Osteocyte (in vitro differentiated cells): ENCODE data around the gene MOV10L1. TPM values are rescaled to one million over a fixed set of nuclear protein-coding genes. Genes with fewer than 3 reads are reported as not detected.

Source experiments
- DNase-seq: peaks from one replicate; pipeline ENCODE4 v3.0.0; 2021; ENCODE audit warnings: mixed read lengths; ENCODE audit not compliant: unreplicated experiment; ENCODE audit errors: extremely low spot score
- H3K27ac Mint-ChIP-seq: one replicate; pipeline ENCODE4 v1.8.0; 2021; ENCODE audit warnings: mild to moderate bottlenecking, mixed read lengths; ENCODE audit not compliant: unreplicated experiment
- H3K27me3 Mint-ChIP-seq: one replicate; pipeline ENCODE4 v1.8.0; 2021; ENCODE audit warnings: mixed read lengths; ENCODE audit not compliant: unreplicated experiment
- H3K36me3 Mint-ChIP-seq: one replicate; pipeline ENCODE4 v1.8.0; 2021; ENCODE audit warnings: mixed read lengths; ENCODE audit not compliant: unreplicated experiment
- H3K4me1 Mint-ChIP-seq: one replicate; pipeline ENCODE4 v1.8.0; 2021; ENCODE audit warnings: mixed read lengths; ENCODE audit not compliant: unreplicated experiment
- H3K4me3 Mint-ChIP-seq: one replicate; pipeline ENCODE4 v1.8.0; 2021; ENCODE audit warnings: mild to moderate bottlenecking, moderate library complexity, mixed read lengths; ENCODE audit not compliant: unreplicated experiment
- H3K9me3 Mint-ChIP-seq: one replicate; pipeline ENCODE4 v1.8.0; 2021; ENCODE audit warnings: mixed read lengths; ENCODE audit not compliant: unreplicated experiment
- CTCF ChIP-seq: fragments of 200-600 bp; sonication (generic); IDR thresholded peaks from 2 replicates; pipeline ENCODE4 v1.5.0; 2021; ENCODE audit warnings: antibody characterized with exemption, mild to moderate bottlenecking, moderate library complexity
- total RNA-seq: library from RNA; stranded (reverse); gene quantifications from 2 replicates; pipeline ENCODE4 v1.2.1, GENCODE V29; 2021

Gene MOV10L1
- total RNA-seq, 1 donor from 2014 or later = 1.4 TPM

GRCh38 chr22:50184902-50185374 is 95.1 kb downstream of the MOV10L1 start:
- no peak for DNase-seq
- Mint-ChIP-seq H3K27ac (no peak overlapping the region), H3K4me3 (no peak overlapping the region), H3K36me3 (no peaks in the 10 kb centered on the region), H3K9me3 (no peaks in the 10 kb centered on the region), H3K27me3 (no peaks in the 10 kb centered on the region), H3K4me1 (peaks cover 21% of the 10 kb centered on the region)
- no peak for TF ChIP-seq CTCF

- peak within 1 kb of the TSS; percentile 84 for H3K27ac Mint-ChIP-seq
- H3K27me3 Mint-ChIP-seq = no peaks in the 10 kb centered on the region
- no peak for TF ChIP-seq CTCF
- peak; percentile 96 for DNase-seq
- H3K36me3 Mint-ChIP-seq = no peaks in the 10 kb centered on the region
- H3K4me3 Mint-ChIP-seq = peak within 1 kb of the TSS; percentile 90
- H3K4me1 Mint-ChIP-seq = peaks cover 23% of the 10 kb centered on the region
- H3K9me3 Mint-ChIP-seq = no peaks in the 10 kb centered on the region
These were observed 95.7 kb downstream of the MOV10L1 start, which contains the start of gene TRABD for GRCh38 chr22:50185375-50186087. TRABD (plus strand) TSS chr22:50185913; CDS start chr22:50193061, 7,148 bp downstream.

- H3K27ac Mint-ChIP-seq = peak overlapping the region; percentile 84
- H3K27me3 Mint-ChIP-seq = no peaks in the 10 kb centered on the region
- no peak for DNase-seq
- H3K9me3 Mint-ChIP-seq = no peaks in the 10 kb centered on the region
- peak overlapping the region; percentile 90 for H3K4me3 Mint-ChIP-seq
- no peak for TF ChIP-seq CTCF
- peaks cover 25% of the 10 kb centered on the region for H3K4me1 Mint-ChIP-seq
- no peaks in the 10 kb centered on the region for H3K36me3 Mint-ChIP-seq
These were observed 96.4 kb downstream of the MOV10L1 start for GRCh38 chr22:50186181-50186714.

- no peaks in the 10 kb centered on the region for H3K36me3 Mint-ChIP-seq
- no peaks in the 10 kb centered on the region for H3K9me3 Mint-ChIP-seq
- H3K27ac Mint-ChIP-seq = peak overlapping the region; percentile 84
- peak overlapping the region; percentile 90 for H3K4me3 Mint-ChIP-seq
- DNase-seq = no peak
- TF ChIP-seq CTCF = no peak
- no peaks in the 10 kb centered on the region for H3K27me3 Mint-ChIP-seq
- H3K4me1 Mint-ChIP-seq = peaks cover 28% of the 10 kb centered on the region
These were observed 97.1 kb downstream of the MOV10L1 start for GRCh38 chr22:50186761-50187523.

- H3K4me3 Mint-ChIP-seq = no peak overlapping the region
- no peaks in the 10 kb centered on the region for H3K9me3 Mint-ChIP-seq
- H3K27me3 Mint-ChIP-seq = no peaks in the 10 kb centered on the region
These were observed 98.5 kb downstream of the MOV10L1 start for GRCh38 chr22:50188356-50188755.

More at GRCh38 chr22:50188356-50188755, 98.5 kb downstream of the MOV10L1 start:
- H3K4me1 Mint-ChIP-seq = peaks cover 30% of the 10 kb centered on the region
- H3K27ac Mint-ChIP-seq = no peak overlapping the region
- DNase-seq = no peak
- TF ChIP-seq CTCF = no peak
- H3K36me3 Mint-ChIP-seq = no peaks in the 10 kb centered on the region
